Germinal center (tissue), 1 donor: ENCODE measurements around the gene ZNF614.
"Not testable (repeated sequence)": the region's sequence is repeated elsewhere in the genome, so short reads cannot be mapped to it uniquely, and the experiment has no call there.

ENCODE experiments used
- DNase-seq: peaks from one replicate; pipeline ENCODE4 v3.0.0; 2012; ENCODE audit warnings: mixed read lengths, low spot score

The ZNF614 gene

DNA sequence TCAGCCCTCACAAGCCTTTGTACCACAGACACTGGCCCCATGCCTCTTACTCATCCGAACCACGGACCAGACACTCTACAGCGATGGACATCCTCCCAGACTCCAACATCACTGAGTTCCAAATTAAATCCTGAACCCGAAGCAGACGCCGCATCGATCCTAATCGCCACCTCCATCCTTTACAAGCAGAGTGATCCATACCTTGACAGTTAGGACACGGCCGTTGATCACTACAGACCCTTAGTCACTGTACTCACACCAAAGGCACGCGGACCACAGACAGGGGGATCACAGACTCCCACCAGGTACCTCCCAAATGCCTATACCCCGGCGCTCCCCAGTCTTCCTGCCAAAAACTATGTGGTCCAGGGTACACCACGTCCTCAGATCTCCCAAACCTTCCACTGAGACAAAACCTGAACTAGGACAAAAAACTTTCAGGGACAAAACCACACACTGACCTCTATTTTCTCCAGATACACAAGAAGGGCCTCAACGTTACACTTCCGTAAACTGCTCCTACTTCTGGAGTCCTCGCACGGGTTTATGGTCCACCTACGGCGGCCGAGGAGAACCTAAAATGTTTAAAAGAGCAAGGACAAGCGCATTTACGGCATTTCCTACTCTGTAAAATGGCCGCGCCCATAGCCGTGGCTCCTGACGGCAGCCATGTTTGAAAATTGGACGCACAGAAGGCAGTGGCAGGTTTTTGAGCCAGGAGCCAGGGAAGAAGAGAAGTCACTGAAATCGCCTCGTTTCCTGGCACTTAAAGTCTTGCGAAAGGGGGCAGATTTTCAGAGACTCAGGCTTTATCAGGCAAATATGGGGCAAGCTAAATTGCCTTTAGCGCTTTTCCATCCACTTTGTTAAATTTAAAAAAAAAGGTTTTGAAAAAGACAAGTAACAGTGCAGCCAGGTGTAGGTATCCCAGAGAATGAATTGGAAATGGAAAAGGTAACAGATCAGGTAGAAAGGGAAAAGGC lies 41.6 kb downstream of the ZNF614 start, which contains the start of gene ZNF350:
Gene ZNF350, minus strand, starts transcription at position 532 of the 983 bp plus-strand sequence. CDS start 12,480 bp downstream, outside the sequence.
- peak; percentile 82 for DNase-seq

DNA sequence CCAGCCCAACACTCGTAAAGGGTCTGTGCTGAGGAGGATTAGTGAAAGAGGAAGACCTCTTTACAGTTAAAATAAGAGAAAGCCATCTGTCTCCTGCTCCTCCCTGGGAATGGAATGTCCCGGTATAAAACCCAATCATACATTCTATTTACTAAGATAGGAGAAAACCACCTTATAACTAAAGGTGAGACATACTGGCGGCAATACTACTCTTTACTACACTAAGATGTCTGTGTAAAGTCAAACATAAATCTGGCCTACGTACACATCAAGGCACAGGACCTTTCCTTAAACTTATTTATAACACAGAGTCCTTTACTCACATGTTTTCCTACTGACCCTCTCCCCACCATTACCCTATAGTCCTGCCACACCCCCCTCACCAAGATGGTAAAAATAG lies 44.8 kb downstream of the ZNF614 start:
- no peak for DNase-seq

DNA sequence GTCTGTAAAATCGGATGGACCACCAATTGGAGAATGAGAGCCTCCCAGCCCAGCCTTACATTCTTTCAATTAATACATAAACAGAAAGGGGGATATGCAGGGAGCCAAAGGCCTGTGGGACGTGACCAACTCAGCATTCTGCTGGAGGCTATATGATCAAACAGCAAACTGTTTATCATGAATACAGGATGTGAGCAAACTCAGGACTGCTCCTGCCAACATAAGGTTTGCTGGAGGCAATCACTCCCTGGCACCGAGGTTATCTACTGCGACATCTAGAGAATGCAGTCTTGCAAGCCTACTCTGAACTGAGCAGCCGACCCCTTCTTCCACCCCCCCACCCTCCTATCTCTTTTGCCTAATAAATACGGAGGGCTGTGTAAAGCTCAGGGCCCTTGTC lies 47.3 kb downstream of the ZNF614 start:
- DNase-seq, result not testable (repeated sequence)

DNA sequence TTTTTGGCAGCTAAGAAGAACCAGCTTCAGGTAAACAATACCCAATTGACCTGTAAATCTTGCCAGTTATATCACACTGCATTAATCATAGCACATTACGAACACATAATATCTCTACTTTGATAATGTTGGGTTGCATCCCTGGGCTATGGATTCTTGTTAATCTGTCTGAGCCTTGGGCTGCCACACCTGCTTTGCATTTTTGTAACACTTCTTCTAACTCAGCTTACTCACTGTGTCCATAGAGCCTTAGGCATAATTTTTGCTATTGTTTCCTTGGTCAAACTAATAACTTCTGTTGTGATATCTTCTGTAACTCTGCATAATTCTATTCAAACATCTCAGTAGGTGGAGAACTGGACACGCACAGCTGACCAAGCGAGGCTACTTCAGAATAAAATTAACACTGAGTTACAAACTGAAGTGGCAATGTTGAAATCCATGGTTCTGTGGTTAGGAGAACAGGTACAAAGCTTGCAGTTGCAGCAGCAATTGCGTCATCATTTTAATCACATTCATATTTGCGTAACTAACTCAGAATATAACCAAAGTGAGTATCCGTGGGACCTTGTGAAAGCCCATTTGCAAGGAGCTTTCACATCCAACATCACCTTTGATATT lies 48.0 kb downstream of the ZNF614 start:
- DNase-seq, result no peak

DNA sequence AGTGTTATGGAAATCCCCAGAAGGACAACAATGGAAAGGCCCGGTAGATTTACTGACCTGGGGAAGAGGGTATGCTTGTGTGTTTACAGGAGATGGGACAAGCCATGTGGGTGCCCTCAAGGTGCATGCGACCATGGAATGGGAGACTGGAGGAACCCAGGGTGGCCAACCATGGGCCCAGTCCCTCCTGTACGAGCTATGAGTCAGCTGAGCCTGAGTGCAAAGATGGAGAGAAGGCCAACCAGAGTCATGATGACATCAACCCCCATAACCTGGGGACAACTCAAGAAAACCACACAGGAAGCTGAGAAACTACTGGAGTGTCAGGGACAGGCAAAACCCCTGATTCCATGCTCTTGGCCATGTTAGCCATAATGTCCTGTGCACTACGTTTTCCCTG lies 49.3 kb downstream of the ZNF614 start:
- DNase-seq, result no peak

DNA sequence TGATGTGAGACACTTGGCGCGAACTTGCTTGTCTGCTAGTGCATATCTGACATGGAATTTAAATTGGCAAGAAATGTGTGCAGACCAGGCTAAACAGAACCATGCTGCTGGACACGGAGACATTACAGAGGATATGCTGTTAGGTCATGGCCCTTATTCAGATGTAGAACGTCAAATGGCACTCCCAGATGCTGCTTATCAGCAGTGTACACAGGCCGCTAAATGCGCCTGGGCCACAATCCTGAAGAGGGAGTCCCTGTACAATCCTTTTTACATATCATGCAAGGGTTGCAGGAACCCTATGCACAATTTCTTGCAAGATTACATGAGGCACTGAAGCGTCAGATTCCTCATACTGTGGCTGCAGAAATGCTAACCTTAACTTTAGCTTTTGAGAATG lies 50.8 kb downstream of the ZNF614 start:
- DNase-seq, result no peak

DNA sequence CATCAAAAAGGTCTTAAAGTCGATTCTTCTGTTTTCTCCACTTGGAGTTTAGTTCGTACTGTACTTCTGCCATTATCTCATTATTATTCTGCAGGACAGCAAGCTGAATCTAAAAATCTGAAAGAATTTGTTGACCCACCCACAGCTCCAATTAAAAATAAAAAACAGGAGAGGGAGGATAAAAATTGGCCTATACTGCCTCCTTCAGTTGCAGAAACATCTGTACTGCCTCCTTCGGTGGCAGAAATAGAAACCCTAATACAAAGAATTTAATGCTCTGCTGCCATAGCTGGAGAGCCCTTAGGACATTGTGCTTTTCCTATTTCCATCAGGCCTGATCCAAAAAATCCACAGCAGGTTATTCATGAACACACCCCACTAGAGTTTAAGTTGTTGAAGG lies 51.3 kb downstream of the ZNF614 start:
- no peak for DNase-seq

DNA sequence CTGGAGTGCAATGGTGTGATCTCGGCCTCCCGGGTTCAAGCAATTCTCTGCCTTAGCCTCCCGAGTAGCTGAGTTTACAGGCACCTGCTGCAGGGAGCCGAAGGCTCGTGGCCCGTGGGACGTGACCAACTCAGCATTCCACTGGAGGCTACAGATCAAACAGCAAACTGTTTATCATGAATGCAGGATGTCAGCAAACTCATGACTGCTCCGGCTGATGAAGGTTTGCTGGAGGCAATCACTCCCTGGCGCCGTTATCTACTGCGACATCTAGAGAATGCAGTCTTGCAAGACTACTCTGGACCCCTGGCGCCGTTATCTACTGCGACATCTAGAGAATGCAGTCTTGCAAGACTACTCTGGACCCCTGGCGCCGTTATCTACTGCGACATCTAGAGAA lies 52.4 kb downstream of the ZNF614 start:
- DNase-seq, result not testable (repeated sequence)

DNA sequence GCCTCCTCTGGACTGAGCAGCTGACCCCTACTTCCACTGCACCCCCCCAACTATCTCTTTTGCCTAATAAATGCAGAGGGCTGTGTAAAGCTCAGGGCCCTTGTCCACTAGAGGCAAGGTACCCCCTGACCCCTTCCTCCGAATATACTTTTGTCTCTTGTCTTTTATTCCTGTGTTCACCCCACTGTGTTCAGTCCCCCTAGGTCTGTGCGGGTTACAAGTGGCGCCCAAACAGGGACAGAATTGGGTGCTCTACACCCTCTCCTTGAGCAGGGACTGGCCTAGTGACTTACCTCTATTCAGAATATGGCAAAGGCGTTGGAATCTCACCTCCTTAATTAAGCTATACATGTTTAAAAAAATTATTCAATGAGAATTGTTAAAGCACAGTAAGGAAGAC lies 56.6 kb downstream of the ZNF614 start:
- no peak for DNase-seq

DNA sequence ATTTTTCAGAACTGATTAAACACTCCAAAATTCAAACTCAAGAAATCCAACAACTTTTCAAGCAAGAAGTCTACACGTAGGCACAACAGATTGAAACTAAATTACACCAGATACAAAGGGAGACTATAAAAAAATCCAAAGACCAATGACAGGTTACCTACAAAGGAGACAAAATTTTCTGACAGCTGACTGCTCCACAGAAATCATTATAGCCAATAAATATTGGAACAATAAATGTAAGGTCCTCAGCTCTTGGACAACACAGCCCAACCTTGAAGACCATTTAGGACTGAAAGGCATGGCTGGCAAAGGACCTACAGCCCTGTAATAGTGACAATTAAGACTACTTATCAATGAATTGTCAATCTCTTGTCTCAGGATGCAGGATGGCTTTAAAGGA lies 57.5 kb downstream of the ZNF614 start:
- DNase-seq, result no peak

DNA sequence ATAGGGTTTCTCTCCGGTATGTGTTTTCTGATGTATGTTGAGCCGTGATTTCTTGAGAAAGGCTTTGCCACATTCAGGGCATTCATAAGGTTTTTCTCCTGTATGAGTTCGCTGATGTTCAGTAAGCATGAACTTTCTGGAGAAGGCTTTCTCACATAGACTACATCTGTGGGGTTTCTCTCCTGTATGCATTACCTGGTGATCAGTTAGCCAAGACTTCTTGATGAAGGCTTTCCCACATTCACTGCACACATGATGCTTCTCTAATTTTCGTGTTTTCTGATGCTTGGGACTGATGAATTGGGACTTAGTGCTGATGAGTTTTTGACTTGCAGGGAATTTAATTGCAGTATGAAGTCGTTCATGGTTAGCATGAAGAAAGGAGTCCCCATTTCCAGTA lies 62.6 kb downstream of the ZNF614 start:
- DNase-seq, result no peak
